Measurements from ENCODE around the gene MYO18B.

The MYO18B gene

GRCh38 chr22:25848954-25849353 is 107.0 kb downstream of the MYO18B start:
- no peaks in the 10 kb centered on the region for H3F3A ChIP-seq (ENCODE audit: insufficient read depth)
- no peaks in the 10 kb centered on the region for H4K20me1 ChIP-seq (ENCODE audit: low read depth, low read length)
- H3K79me2 ChIP-seq (ENCODE audit: insufficient read depth, low read length), result no peaks in the 10 kb centered on the region
- H3K36me3 ChIP-seq (ENCODE audit: low read length), result no peaks in the 10 kb centered on the region
- H2AFZ ChIP-seq (ENCODE audit: low read depth, low read length, severe bottlenecking), result no peak overlapping the region
- H3K9me2 ChIP-seq (replicated peaks; ENCODE audit: insufficient read depth, low read length), result no peaks in the 10 kb centered on the region
- no peak for TF ChIP-seq CTCF (IDR thresholded peaks at IDR 0.05; ENCODE audit: insufficient read depth, low read length, poor library complexity, severe bottlenecking)
- no peak for TF ChIP-seq EZH2phosphoT487 (conservative IDR thresholded peaks at IDR 0.05; ENCODE audit: low read length)
- H3K9ac ChIP-seq (ENCODE audit: low read length), result no peak overlapping the region
- no peak overlapping the region for H3K27ac ChIP-seq (ENCODE audit: low read depth, low read length)
- no peaks in the 10 kb centered on the region for H3K9me3 ChIP-seq (ENCODE audit: insufficient read depth, low read length)
- H3K27me3 ChIP-seq (ENCODE audit: low read length), result no peaks in the 10 kb centered on the region
- H3K4me2 ChIP-seq (ENCODE audit: low read depth, low read length, poor library complexity, severe bottlenecking), result no peak overlapping the region
- H3K4me3 ChIP-seq (ENCODE audit: insufficient read depth, low read length, poor library complexity, severe bottlenecking), result no peak overlapping the region

- Histone ChIP-seq H3K9me2 (replicated peaks; ENCODE audit: insufficient read depth, low read length) (no peaks in the 10 kb centered on the region), H4K20me1 (ENCODE audit: low read depth, low read length) (no peaks in the 10 kb centered on the region), H3K9ac (ENCODE audit: low read length) (no peak overlapping the region), H3K27ac (ENCODE audit: low read depth, low read length) (no peak overlapping the region), H3K36me3 (ENCODE audit: low read length) (no peaks in the 10 kb centered on the region), H3F3A (ENCODE audit: insufficient read depth) (no peaks in the 10 kb centered on the region), H3K79me2 (ENCODE audit: insufficient read depth, low read length) (no peaks in the 10 kb centered on the region), H3K4me2 (ENCODE audit: low read depth, low read length, poor library complexity, severe bottlenecking) (no peak overlapping the region), H2AFZ (ENCODE audit: low read depth, low read length, severe bottlenecking) (no peak overlapping the region), H3K4me3 (ENCODE audit: insufficient read depth, low read length, poor library complexity, severe bottlenecking) (no peak overlapping the region), H3K9me3 (ENCODE audit: insufficient read depth, low read length) (no peaks in the 10 kb centered on the region), H3K27me3 (ENCODE audit: low read length) (no peaks in the 10 kb centered on the region)
- TF ChIP-seq EZH2phosphoT487 (conservative IDR thresholded peaks at IDR 0.05; ENCODE audit: low read length) (no peak), CTCF (IDR thresholded peaks at IDR 0.05; ENCODE audit: insufficient read depth, low read length, poor library complexity, severe bottlenecking) (no peak)
These were observed 107.5 kb downstream of the MYO18B start for GRCh38 chr22:25849522-25849921.

GRCh38 chr22:25852223-25852622 is 110.2 kb downstream of the MYO18B start:
- TF ChIP-seq EZH2phosphoT487 (conservative IDR thresholded peaks at IDR 0.05; ENCODE audit: low read length) (no peak), CTCF (IDR thresholded peaks at IDR 0.05; ENCODE audit: insufficient read depth, low read length, poor library complexity, severe bottlenecking) (no peak)
- Histone ChIP-seq H4K20me1 (ENCODE audit: low read depth, low read length) (no peaks in the 10 kb centered on the region), H3F3A (ENCODE audit: insufficient read depth) (no peaks in the 10 kb centered on the region), H3K4me3 (ENCODE audit: insufficient read depth, low read length, poor library complexity, severe bottlenecking) (no peak overlapping the region), H2AFZ (ENCODE audit: low read depth, low read length, severe bottlenecking) (no peak overlapping the region), H3K27me3 (ENCODE audit: low read length) (no peaks in the 10 kb centered on the region), H3K9ac (ENCODE audit: low read length) (no peak overlapping the region), H3K36me3 (ENCODE audit: low read length) (no peaks in the 10 kb centered on the region), H3K27ac (ENCODE audit: low read depth, low read length) (no peak overlapping the region), H3K79me2 (ENCODE audit: insufficient read depth, low read length) (no peaks in the 10 kb centered on the region), H3K4me2 (ENCODE audit: low read depth, low read length, poor library complexity, severe bottlenecking) (no peak overlapping the region), H3K9me3 (ENCODE audit: insufficient read depth, low read length) (no peaks in the 10 kb centered on the region), H3K9me2 (replicated peaks; ENCODE audit: insufficient read depth, low read length) (no peaks in the 10 kb centered on the region)

All from SU-DHL-6 (cell line).